Measurements from ENCODE around the gene ZMYND15.

Gene ZMYND15

GRCh38 chr17:4788807-4789700, 49.4 kb downstream of the ZMYND15 start, which contains the start of gene GLTPD2:
Gene GLTPD2 (plus strand): TSS chr17:4788964. CDS start chr17:4789012, 48 bp downstream.
- Histone ChIP-seq H3K4me2 (ENCODE audit: low read length) (peak within 1 kb of the TSS; percentile 84), H3K18ac (ENCODE audit: low read length) (peak within 1 kb of the TSS; percentile 61), H3K79me1 (ENCODE audit: low read length) (no peaks in the 10 kb centered on the region), H2BK5ac (ENCODE audit: low read length) (no peak within 1 kb of the TSS), H3K27ac (ENCODE audit: low read depth, low read length) (peak within 1 kb of the TSS; percentile 17), H3K27me3 (ENCODE audit: insufficient read depth, low read length, poor library complexity) (peaks cover 2% of the 10 kb centered on the region), H2AK5ac (ENCODE audit: low read length) (no peak within 1 kb of the TSS), H3K4ac (ENCODE audit: low read depth, low read length) (no peak within 1 kb of the TSS), H4K8ac (ENCODE audit: low read depth, low read length) (no peak within 1 kb of the TSS), H3K36me3 (ENCODE audit: control insufficient read depth, insufficient read depth, low read length) (no peaks in the 10 kb centered on the region), H2BK120ac (ENCODE audit: low read depth, low read length) (no peak within 1 kb of the TSS), H3K4me1 (ENCODE audit: control insufficient read depth, low read depth, low read length) (peaks cover 2% of the 10 kb centered on the region), H3K23ac (ENCODE audit: low read length) (no peak within 1 kb of the TSS), H3K9ac (ENCODE audit: low read length) (peak within 1 kb of the TSS; percentile 90), H4K5ac (ENCODE audit: low read length) (no peak within 1 kb of the TSS), H3K79me2 (ENCODE audit: control insufficient read depth, insufficient read depth, low read length) (no peaks in the 10 kb centered on the region), H3K56ac (ENCODE audit: low read length) (peak within 1 kb of the TSS; percentile 95), H2BK15ac (replicated peaks; ENCODE audit: low read depth) (no peak within 1 kb of the TSS), H3K4me3 (ENCODE audit: low read length) (peak within 1 kb of the TSS; percentile 46)
- DNase-seq: peak; percentile 61
- no CpG with 5 or more reads among the region's 62 CpGs for WGBS (ENCODE audit: extremely low coverage, insufficient coverage, low lambda C conversion rate)

GRCh38 chr17:4789701-4789950, 50.0 kb downstream of the ZMYND15 start:
- peak overlapping the region; percentile 17 for H3K27ac ChIP-seq (ENCODE audit: low read depth, low read length)
- H3K4me3 ChIP-seq (ENCODE audit: low read length): peak overlapping the region; percentile 46
- no peak overlapping the region for H2BK120ac ChIP-seq (ENCODE audit: low read depth, low read length)
- no peak overlapping the region for H3K23ac ChIP-seq (ENCODE audit: low read length)
- no peak for DNase-seq
- H3K4me1 ChIP-seq (ENCODE audit: control insufficient read depth, low read depth, low read length): peaks cover 2% of the 10 kb centered on the region
- H2AK5ac ChIP-seq (ENCODE audit: low read length): no peak overlapping the region
- no peak overlapping the region for H2BK15ac ChIP-seq (replicated peaks; ENCODE audit: low read depth)
- peak overlapping the region; percentile 95 for H3K56ac ChIP-seq (ENCODE audit: low read length)
- no peaks in the 10 kb centered on the region for H3K79me1 ChIP-seq (ENCODE audit: low read length)
- H3K27me3 ChIP-seq (ENCODE audit: insufficient read depth, low read length, poor library complexity): peaks cover 2% of the 10 kb centered on the region
- H3K36me3 ChIP-seq (ENCODE audit: control insufficient read depth, insufficient read depth, low read length): no peaks in the 10 kb centered on the region
- peak overlapping the region; percentile 61 for H3K18ac ChIP-seq (ENCODE audit: low read length)
- no peak overlapping the region for H4K8ac ChIP-seq (ENCODE audit: low read depth, low read length)
- no peaks in the 10 kb centered on the region for H3K79me2 ChIP-seq (ENCODE audit: control insufficient read depth, insufficient read depth, low read length)
- peak overlapping the region; percentile 90 for H3K9ac ChIP-seq (ENCODE audit: low read length)
- no peak overlapping the region for H4K5ac ChIP-seq (ENCODE audit: low read length)
- H3K4ac ChIP-seq (ENCODE audit: low read depth, low read length): no peak overlapping the region
- no CpG with 5 or more reads among the region's 25 CpGs for WGBS (ENCODE audit: extremely low coverage, insufficient coverage, low lambda C conversion rate)
- no peak overlapping the region for H2BK5ac ChIP-seq (ENCODE audit: low read length)
- H3K4me2 ChIP-seq (ENCODE audit: low read length): peak overlapping the region; percentile 84

GRCh38 chr17:4789951-4790704, 50.5 kb downstream of the ZMYND15 start:
- H3K4me1 ChIP-seq (ENCODE audit: control insufficient read depth, low read depth, low read length): peaks cover 2% of the 10 kb centered on the region
- peak overlapping the region; percentile 90 for H3K9ac ChIP-seq (ENCODE audit: low read length)
- H3K4ac ChIP-seq (ENCODE audit: low read depth, low read length): no peak overlapping the region
- H4K8ac ChIP-seq (ENCODE audit: low read depth, low read length): no peak overlapping the region
- H3K36me3 ChIP-seq (ENCODE audit: control insufficient read depth, insufficient read depth, low read length): no peaks in the 10 kb centered on the region
- H3K27ac ChIP-seq (ENCODE audit: low read depth, low read length): peak overlapping the region; percentile 17
- no peak overlapping the region for H2BK15ac ChIP-seq (replicated peaks; ENCODE audit: low read depth)
- no peak overlapping the region for H2BK5ac ChIP-seq (ENCODE audit: low read length)
- peaks cover 2% of the 10 kb centered on the region for H3K27me3 ChIP-seq (ENCODE audit: insufficient read depth, low read length, poor library complexity)
- peak overlapping the region; percentile 84 for H3K4me2 ChIP-seq (ENCODE audit: low read length)
- no peak overlapping the region for H4K5ac ChIP-seq (ENCODE audit: low read length)
- no peaks in the 10 kb centered on the region for H3K79me1 ChIP-seq (ENCODE audit: low read length)
- H3K56ac ChIP-seq (ENCODE audit: low read length): peak overlapping the region; percentile 95
- peak; percentile 78 for DNase-seq
- peak overlapping the region; percentile 66 for H3K23ac ChIP-seq (ENCODE audit: low read length)
- no peak overlapping the region for H2AK5ac ChIP-seq (ENCODE audit: low read length)
- no peaks in the 10 kb centered on the region for H3K79me2 ChIP-seq (ENCODE audit: control insufficient read depth, insufficient read depth, low read length)
- WGBS (ENCODE audit: extremely low coverage, insufficient coverage, low lambda C conversion rate): no CpG with 5 or more reads among the region's 91 CpGs
- H2BK120ac ChIP-seq (ENCODE audit: low read depth, low read length): no peak overlapping the region
- peak overlapping the region; percentile 46 for H3K4me3 ChIP-seq (ENCODE audit: low read length)
- peak overlapping the region; percentile 61 for H3K18ac ChIP-seq (ENCODE audit: low read length)

GRCh38 chr17:4790705-4791088, 51.1 kb downstream of the ZMYND15 start:
- no peak for DNase-seq
- no peaks in the 10 kb centered on the region for H3K36me3 ChIP-seq (ENCODE audit: control insufficient read depth, insufficient read depth, low read length)
- H3K23ac ChIP-seq (ENCODE audit: low read length): peak overlapping the region; percentile 66
- no peak overlapping the region for H4K8ac ChIP-seq (ENCODE audit: low read depth, low read length)
- H3K4me3 ChIP-seq (ENCODE audit: low read length): no peak overlapping the region
- H2BK15ac ChIP-seq (replicated peaks; ENCODE audit: low read depth): no peak overlapping the region
- H2BK120ac ChIP-seq (ENCODE audit: low read depth, low read length): no peak overlapping the region
- peaks cover 2% of the 10 kb centered on the region for H3K27me3 ChIP-seq (ENCODE audit: insufficient read depth, low read length, poor library complexity)
- peak overlapping the region; percentile 84 for H3K4me2 ChIP-seq (ENCODE audit: low read length)
- H3K56ac ChIP-seq (ENCODE audit: low read length): peak overlapping the region; percentile 95
- H3K27ac ChIP-seq (ENCODE audit: low read depth, low read length): no peak overlapping the region
- H3K18ac ChIP-seq (ENCODE audit: low read length): no peak overlapping the region
- peak overlapping the region; percentile 90 for H3K9ac ChIP-seq (ENCODE audit: low read length)
- H3K79me2 ChIP-seq (ENCODE audit: control insufficient read depth, insufficient read depth, low read length): no peaks in the 10 kb centered on the region
- no CpG with 5 or more reads among the region's 7 CpGs for WGBS (ENCODE audit: extremely low coverage, insufficient coverage, low lambda C conversion rate)
- H2BK5ac ChIP-seq (ENCODE audit: low read length): no peak overlapping the region
- no peak overlapping the region for H2AK5ac ChIP-seq (ENCODE audit: low read length)
- no peak overlapping the region for H4K5ac ChIP-seq (ENCODE audit: low read length)
- no peak overlapping the region for H3K4ac ChIP-seq (ENCODE audit: low read depth, low read length)
- no peaks in the 10 kb centered on the region for H3K79me1 ChIP-seq (ENCODE audit: low read length)
- peaks cover 2% of the 10 kb centered on the region for H3K4me1 ChIP-seq (ENCODE audit: control insufficient read depth, low read depth, low read length)

- Histone ChIP-seq H3K4me2 (ENCODE audit: low read length) (no peak overlapping the region), H3K79me2 (ENCODE audit: control insufficient read depth, insufficient read depth, low read length) (peaks cover 12% of the 10 kb centered on the region), H3K18ac (ENCODE audit: low read length) (no peak overlapping the region), H3K4ac (ENCODE audit: low read depth, low read length) (no peak overlapping the region), H3K36me3 (ENCODE audit: control insufficient read depth, insufficient read depth, low read length) (peaks cover 5% of the 10 kb centered on the region), H2BK5ac (ENCODE audit: low read length) (no peak overlapping the region), H3K56ac (ENCODE audit: low read length) (no peak overlapping the region), H4K8ac (ENCODE audit: low read depth, low read length) (no peak overlapping the region), H3K79me1 (ENCODE audit: low read length) (peaks cover 12% of the 10 kb centered on the region), H2BK120ac (ENCODE audit: low read depth, low read length) (no peak overlapping the region), H3K9ac (ENCODE audit: low read length) (no peak overlapping the region), H3K4me3 (ENCODE audit: low read length) (no peak overlapping the region), H3K23ac (ENCODE audit: low read length) (no peak overlapping the region), H2AK5ac (ENCODE audit: low read length) (no peak overlapping the region), H4K5ac (ENCODE audit: low read length) (no peak overlapping the region), H2BK15ac (replicated peaks; ENCODE audit: low read depth) (no peak overlapping the region), H3K27me3 (ENCODE audit: insufficient read depth, low read length, poor library complexity) (no peaks in the 10 kb centered on the region), H3K4me1 (ENCODE audit: control insufficient read depth, low read depth, low read length) (no peaks in the 10 kb centered on the region), H3K27ac (ENCODE audit: low read depth, low read length) (no peak overlapping the region)
- DNase-seq: no peak
- WGBS (ENCODE audit: extremely low coverage, insufficient coverage, low lambda C conversion rate): no CpG with 5 or more reads among the region's 1 CpG
Observed at GRCh38 chr17:4795168-4795567, 55.5 kb downstream of the ZMYND15 start.

All from mesendoderm (in vitro differentiated cells).